ENCODE measurements around the gene KIF6. TPM values are rescaled to one million over a fixed set of nuclear protein-coding genes. Genes with fewer than 3 reads are reported as not detected.

Gene KIF6
- total RNA-seq, 1 donor from 2014 or later: not detected

DNA sequence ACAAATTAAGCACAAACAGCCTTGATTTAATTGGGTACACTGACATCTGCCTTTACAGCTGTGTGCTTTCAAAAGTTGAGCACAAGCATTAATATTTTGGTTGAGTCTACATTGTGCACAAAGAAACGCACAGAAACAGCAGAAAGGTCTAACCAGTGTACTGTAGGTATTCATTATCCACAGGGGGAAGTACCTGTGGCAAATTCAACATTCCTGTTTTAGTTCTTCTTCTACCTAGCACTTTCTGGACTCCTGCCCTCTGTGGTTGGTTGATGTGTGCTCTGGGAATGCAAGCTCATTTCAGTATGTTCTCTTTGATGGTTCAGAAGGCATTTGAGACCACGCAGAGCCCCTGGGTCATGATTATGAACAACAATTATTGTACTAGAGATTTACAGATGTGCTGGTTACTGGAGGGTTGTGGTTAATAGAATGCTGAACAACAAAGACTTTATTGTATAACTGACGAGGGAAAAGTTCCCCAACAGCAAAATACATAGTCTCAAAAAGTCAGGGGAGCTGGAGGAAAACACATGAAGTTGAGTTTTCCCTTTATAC, 40.4 kb upstream of the KIF6 start:
- Histone ChIP-seq H3K27me3 (ENCODE audit: control insufficient read depth, insufficient read depth, low read length) (no peaks in the 10 kb centered on the region), H3K36me3 (ENCODE audit: control insufficient read depth, insufficient read depth, low read length) (no peaks in the 10 kb centered on the region), H3K4me3 (ENCODE audit: low read depth, low read length) (no peak overlapping the region)
- TF ChIP-seq, protein P1, sequence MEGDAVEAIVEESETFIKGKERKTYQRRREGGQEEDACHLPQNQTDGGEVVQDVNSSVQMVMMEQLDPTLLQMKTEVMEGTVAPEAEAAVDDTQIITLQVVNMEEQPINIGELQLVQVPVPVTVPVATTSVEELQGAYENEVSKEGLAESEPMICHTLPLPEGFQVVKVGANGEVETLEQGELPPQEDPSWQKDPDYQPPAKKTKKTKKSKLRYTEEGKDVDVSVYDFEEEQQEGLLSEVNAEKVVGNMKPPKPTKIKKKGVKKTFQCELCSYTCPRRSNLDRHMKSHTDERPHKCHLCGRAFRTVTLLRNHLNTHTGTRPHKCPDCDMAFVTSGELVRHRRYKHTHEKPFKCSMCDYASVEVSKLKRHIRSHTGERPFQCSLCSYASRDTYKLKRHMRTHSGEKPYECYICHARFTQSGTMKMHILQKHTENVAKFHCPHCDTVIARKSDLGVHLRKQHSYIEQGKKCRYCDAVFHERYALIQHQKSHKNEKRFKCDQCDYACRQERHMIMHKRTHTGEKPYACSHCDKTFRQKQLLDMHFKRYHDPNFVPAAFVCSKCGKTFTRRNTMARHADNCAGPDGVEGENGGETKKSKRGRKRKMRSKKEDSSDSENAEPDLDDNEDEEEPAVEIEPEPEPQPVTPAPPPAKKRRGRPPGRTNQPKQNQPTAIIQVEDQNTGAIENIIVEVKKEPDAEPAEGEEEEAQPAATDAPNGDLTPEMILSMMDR (IDR thresholded peaks at IDR 0.05; ENCODE audit: insufficient read depth, low read length, severe bottlenecking): no peak
- no peak for FAIRE-seq
- DNase-seq (ENCODE audit: low read depth): no peak

DNA sequence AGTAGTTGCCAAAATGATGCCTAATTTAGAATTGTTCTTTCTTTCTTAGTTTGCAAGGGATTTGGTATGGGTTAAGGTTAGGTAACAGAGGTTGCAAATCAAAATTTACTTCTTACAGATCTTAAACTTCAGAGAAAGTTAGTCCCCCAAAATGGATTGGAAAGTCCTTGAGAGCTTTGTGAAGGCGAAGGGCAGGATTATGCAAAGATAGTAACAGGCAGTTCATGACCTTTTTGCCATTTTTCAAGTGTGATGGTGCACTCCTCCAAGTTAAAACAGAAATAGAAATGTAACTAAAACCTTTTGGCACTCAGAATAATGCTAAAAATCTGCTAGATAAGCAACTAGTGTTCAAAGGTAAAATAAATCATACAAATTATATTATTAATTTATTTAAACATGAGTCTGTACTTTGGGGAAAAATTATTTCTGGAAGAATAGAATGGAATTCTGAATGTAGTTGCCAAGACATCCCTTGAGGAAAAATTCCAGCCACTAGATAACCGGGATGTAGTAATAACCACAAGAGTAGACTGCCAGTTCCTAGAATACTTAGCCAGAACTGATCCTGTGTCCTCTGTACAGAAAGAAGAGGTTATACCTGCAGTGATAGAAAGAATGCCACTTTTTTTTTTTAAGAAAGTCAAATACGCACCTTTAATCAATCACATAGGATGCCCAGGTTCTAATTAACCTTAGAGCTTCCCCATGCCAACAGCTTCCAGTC, 35.2 kb upstream of the KIF6 start:
- Histone ChIP-seq H3K27me3 (ENCODE audit: control insufficient read depth, insufficient read depth, low read length) (no peaks in the 10 kb centered on the region), H3K4me3 (ENCODE audit: low read depth, low read length) (no peak overlapping the region), H3K36me3 (ENCODE audit: control insufficient read depth, insufficient read depth, low read length) (no peaks in the 10 kb centered on the region)
- DNase-seq (ENCODE audit: low read depth) (no peak), FAIRE-seq (no peak)
- TF ChIP-seq, protein P1 (IDR thresholded peaks at IDR 0.05; ENCODE audit: insufficient read depth, low read length, severe bottlenecking): no peak

DNA sequence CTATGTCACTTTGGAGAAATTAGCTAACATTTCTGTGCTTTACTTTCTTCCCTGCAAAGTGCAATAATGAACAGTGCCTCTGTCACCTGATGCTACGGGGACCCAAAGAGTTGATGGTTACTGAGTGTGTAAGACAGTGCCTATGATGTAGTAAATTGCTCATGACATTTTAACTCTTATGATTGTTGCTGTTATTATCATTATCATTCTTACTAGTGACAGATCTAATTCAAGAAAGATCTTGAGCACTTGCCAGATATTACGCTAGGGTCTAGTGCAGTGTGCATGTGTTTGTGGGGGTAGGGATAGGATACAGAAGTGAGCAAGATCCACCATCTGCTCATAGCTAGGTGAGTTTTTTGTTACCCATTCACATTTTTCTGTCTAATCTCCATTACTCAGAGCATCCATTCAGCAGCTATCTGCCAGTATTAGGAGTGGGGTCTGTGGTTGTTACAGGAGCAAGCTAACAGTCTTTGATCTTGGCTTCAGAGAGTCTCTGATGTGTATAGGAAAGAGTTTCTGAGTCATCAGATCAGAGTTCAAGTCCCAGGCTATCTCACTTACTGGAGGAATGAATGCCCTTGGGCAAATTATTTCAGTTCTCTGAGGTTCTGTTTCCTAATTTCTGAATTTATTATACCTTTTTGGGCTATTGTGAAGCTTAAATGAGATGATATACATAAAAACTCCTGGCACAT, 33.8 kb upstream of the KIF6 start:
- FAIRE-seq: no peak
- Histone ChIP-seq H3K4me3 (ENCODE audit: low read depth, low read length) (no peak overlapping the region), H3K27me3 (ENCODE audit: control insufficient read depth, insufficient read depth, low read length) (no peaks in the 10 kb centered on the region), H3K36me3 (ENCODE audit: control insufficient read depth, insufficient read depth, low read length) (no peaks in the 10 kb centered on the region)
- TF ChIP-seq, protein P1 (IDR thresholded peaks at IDR 0.05; ENCODE audit: insufficient read depth, low read length, severe bottlenecking): no peak
- peak; percentile 1 for DNase-seq (ENCODE audit: low read depth)

DNA sequence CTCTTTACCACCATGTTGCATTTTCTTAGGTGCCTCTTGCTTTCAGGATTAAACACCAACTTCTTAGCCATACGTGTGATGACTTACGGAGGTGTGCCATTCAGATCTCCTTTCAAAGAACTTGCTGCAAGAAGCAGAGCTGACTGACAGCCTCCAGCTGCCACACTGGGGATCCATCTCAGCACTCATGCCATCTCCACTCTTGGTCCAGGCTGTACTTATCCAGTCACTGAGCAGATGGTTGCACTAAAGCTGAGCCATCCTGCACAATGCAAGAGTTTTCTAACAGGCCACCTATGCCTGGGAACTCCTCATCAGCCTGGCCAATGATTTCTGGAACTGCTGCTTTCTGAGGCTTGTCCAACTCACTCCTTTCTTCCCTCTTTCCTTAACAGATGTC, 31.4 kb upstream of the KIF6 start:
- TF ChIP-seq, protein P1 (IDR thresholded peaks at IDR 0.05; ENCODE audit: insufficient read depth, low read length, severe bottlenecking): no peak
- Histone ChIP-seq H3K27me3 (ENCODE audit: control insufficient read depth, insufficient read depth, low read length) (no peaks in the 10 kb centered on the region), H3K36me3 (ENCODE audit: control insufficient read depth, insufficient read depth, low read length) (no peaks in the 10 kb centered on the region), H3K4me3 (ENCODE audit: low read depth, low read length) (no peak overlapping the region)
- FAIRE-seq: peak; percentile 7
- DNase-seq (ENCODE audit: low read depth): no peak

DNA sequence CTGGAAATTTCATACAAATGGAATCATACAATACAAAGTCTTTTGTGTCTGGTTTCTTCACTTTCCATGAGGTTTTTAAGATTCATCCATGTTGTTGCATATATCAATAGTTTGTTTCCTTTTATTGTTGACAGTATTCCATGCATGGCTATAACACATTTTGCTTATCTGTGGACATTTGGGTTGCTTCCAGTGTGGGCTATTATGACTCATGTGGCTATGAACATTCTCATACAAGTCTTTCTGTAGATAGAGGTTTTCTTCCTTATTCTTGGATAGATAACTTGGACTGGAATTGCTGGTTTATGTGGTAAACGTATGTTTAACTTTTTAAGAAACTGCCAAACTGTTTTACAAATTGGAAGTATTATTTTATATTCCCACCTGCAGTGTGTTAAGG, 30.0 kb upstream of the KIF6 start:
- TF ChIP-seq, protein P1 (IDR thresholded peaks at IDR 0.05; ENCODE audit: insufficient read depth, low read length, severe bottlenecking): no peak
- no peaks in the 10 kb centered on the region for H3K36me3 ChIP-seq (ENCODE audit: control insufficient read depth, insufficient read depth, low read length)
- no peaks in the 10 kb centered on the region for H3K27me3 ChIP-seq (ENCODE audit: control insufficient read depth, insufficient read depth, low read length)
- H3K4me3 ChIP-seq (ENCODE audit: low read depth, low read length): no peak overlapping the region
- no peak for FAIRE-seq
- peak; percentile 12 for DNase-seq (ENCODE audit: low read depth)

Data from bronchial epithelial cell (primary cell).